ENCODE data around the gene FBXL16.

DNA sequence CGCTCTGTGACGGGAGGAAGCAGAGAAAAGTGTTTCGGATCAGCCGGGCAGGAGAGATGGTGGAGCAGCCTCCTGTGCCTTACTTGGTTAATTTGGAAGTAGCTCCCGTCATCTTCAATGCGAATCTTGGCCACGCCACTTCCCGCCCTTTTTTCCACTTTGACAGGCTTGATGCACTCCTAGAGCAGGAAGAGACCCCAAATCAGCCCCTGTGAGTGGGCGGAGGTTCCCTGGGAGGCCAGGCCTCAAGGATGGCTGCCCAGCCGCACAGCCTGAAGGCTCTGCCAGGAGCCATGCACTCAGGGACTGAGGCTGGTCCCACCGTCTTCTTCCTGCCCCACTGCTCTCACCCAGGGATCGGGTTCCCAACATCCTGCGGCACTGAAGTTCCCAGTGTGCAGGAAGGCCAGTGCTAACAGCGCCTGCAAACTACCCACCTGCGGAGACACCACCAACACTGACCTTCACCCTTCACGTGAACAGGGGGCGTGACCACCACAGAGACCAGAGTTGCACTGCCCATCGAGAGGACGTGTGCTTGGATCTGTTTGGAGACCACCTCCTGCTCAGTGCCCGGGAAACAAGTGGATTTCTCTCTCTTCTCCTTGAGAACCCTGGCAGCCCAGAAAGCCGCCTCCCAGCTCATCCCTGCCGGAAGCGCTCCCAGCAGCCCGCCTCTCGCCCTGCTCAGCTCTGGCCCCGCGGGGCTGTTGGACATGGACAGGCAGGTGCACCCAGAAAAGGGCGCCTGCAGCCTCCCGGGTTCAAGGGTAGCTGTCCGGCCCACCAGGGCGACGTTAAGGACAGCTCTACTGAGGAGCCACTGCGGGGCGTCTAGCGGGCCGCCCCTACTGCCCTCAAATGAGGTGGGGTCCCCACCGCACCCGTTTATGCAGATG lies 34.2 kb upstream of the FBXL16 start:
- TF ChIP-seq, protein P1, sequence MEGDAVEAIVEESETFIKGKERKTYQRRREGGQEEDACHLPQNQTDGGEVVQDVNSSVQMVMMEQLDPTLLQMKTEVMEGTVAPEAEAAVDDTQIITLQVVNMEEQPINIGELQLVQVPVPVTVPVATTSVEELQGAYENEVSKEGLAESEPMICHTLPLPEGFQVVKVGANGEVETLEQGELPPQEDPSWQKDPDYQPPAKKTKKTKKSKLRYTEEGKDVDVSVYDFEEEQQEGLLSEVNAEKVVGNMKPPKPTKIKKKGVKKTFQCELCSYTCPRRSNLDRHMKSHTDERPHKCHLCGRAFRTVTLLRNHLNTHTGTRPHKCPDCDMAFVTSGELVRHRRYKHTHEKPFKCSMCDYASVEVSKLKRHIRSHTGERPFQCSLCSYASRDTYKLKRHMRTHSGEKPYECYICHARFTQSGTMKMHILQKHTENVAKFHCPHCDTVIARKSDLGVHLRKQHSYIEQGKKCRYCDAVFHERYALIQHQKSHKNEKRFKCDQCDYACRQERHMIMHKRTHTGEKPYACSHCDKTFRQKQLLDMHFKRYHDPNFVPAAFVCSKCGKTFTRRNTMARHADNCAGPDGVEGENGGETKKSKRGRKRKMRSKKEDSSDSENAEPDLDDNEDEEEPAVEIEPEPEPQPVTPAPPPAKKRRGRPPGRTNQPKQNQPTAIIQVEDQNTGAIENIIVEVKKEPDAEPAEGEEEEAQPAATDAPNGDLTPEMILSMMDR (IDR thresholded peaks at IDR 0.05; ENCODE audit: borderline replicate concordance, extremely low read depth, low read length, poor library complexity, severe bottlenecking), result no peak
- no peak for TF ChIP-seq EZH2 (IDR thresholded peaks at IDR 0.05; ENCODE audit: borderline replicate concordance, low read depth, low read length, severe bottlenecking)
